ENCODE measurements around the gene TTC24.

- TF ChIP-seq EZH2phosphoT487 (conservative IDR thresholded peaks at IDR 0.05; ENCODE audit: low read length), result no peak
- no peak for TF ChIP-seq CTCF (IDR thresholded peaks at IDR 0.05; ENCODE audit: insufficient read depth, low read length, poor library complexity, severe bottlenecking)
Measured at GRCh38 chr1:156540955-156541354, 38.6 kb upstream of the TTC24 start.

Measured in SU-DHL-6 (cell line).